ENCODE measurements around the gene SYNCRIP. TPM values are rescaled to one million over a fixed set of nuclear protein-coding genes. Genes with fewer than 3 reads are reported as not detected.
A peak's percentile ranks its signal among the peaks of the same experiment; 100 is the strongest.
"Not testable (repeated sequence)": the region's sequence is repeated elsewhere in the genome, so short reads cannot be mapped to it uniquely, and the experiment has no call there.

Gene SYNCRIP
- total RNA-seq, 4 donors from 2014 or later = 74.4 to 88.1 (median 80.7) TPM

GRCh38 chr6:85593438-85594196 is 49.1 kb downstream of the SYNCRIP start, which contains the start of gene SNX14:
Gene SNX14 (minus strand): TSS chr6:85593858. CDS start chr6:85593718, 140 bp downstream.
- 4% methylated on average over 47 of the region's 82 CpGs for WGBS
- H3K4me1 ChIP-seq = peaks cover 20 to 38% (median 28%) of the 10 kb centered on the region in 4 donors
- H3K36me3 ChIP-seq = no peaks in the 10 kb centered on the region
- intact Hi-C loops (cut with DNase I) = loop anchor here (2.0 kb wide), 2 partner anchors 49 to 85 kb away; partner anchors contain the start of gene SYNCRIP
- DNase-seq (ENCODE audit: extremely low spot score) = peak; percentile 96
- H3K4me3 ChIP-seq = peak within 1 kb of the TSS; percentile 76 to 81 (median 79)
- no peaks in the 10 kb centered on the region for H3K9me3 ChIP-seq
- H3K27me3 ChIP-seq = no peaks in the 10 kb centered on the region
- H3K27ac ChIP-seq (replicated peaks in 1 of 4) = peak within 1 kb of the TSS; percentile 89 to 96 (median 95)
- TF ChIP-seq EP300 (IDR thresholded peaks at IDR 0.05) (no peak), POLR2A (IDR thresholded peaks at IDR 0.05; ENCODE audit: low read depth) (peak; percentile 63), CTCF (IDR thresholded peaks at IDR 0.05) (peak in 1 of 3 experiments; percentile 14), POLR2AphosphoS5 (IDR thresholded peaks at IDR 0.05) (peak; percentile 92)

GRCh38 chr6:85592033-85592432 is 50.7 kb downstream of the SYNCRIP start:
- 100% methylated on average over 1 of the region's 1 CpG for WGBS
- Histone ChIP-seq H3K27ac (replicated peaks in 1 of 4) (no peak overlapping the region), H3K4me3 (peak overlapping the region in 3 of 4 donors; percentile 76 to 80 (median 78))

DNA sequence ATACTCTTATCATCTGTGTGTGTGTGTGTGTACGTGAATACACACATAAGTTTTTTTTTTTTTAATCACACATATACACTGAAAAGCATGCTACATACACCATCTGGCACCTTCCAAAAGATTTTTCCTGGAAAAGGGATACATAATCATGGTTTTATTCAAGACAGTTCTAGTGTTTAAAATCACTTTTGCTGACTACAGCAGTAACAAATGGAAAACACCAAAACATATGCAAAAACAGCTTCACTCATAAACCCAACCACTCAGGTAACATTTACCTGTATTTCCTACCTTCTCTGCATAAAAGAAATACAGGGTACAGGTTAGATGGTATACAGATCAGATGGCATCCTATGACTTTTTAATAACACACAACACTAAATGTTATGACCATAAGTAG is 51.5 kb downstream of the SYNCRIP start:
- 97% methylated on average over 1 of the region's 1 CpG for WGBS
- intact Hi-C loops (cut with DNase I) = no loop called here
- peaks cover 20 to 38% (median 28%) of the 10 kb centered on the region in 4 donors for H3K4me1 ChIP-seq
- H3K9me3 ChIP-seq = no peaks in the 10 kb centered on the region
- no peak for TF ChIP-seq CTCF (IDR thresholded peaks at IDR 0.05)
- TF ChIP-seq EP300 (IDR thresholded peaks at IDR 0.05) = no peak
- TF ChIP-seq POLR2A (IDR thresholded peaks at IDR 0.05; ENCODE audit: low read depth) = no peak
- no peak for TF ChIP-seq POLR2AphosphoS5 (IDR thresholded peaks at IDR 0.05)
- H3K4me3 ChIP-seq = no peak overlapping the region
- no peak overlapping the region for H3K27ac ChIP-seq (replicated peaks in 1 of 4)
- H3K27me3 ChIP-seq = no peaks in the 10 kb centered on the region
- DNase-seq (ENCODE audit: extremely low spot score) = no peak
- H3K36me3 ChIP-seq = peaks cover 0 to 4% (median 0%) of the 10 kb centered on the region in 4 donors

More at GRCh38 chr6:85592033-85592432, 50.7 kb downstream of the SYNCRIP start:
- H3K27me3 ChIP-seq = no peaks in the 10 kb centered on the region
- intact Hi-C loops (cut with DNase I) = loop anchor here (2.0 kb wide), 2 partner anchors 51 to 87 kb away; partner anchors contain the start of gene SYNCRIP
- peaks cover 0 to 4% (median 0%) of the 10 kb centered on the region in 4 donors for H3K36me3 ChIP-seq
- no peak for DNase-seq (ENCODE audit: extremely low spot score)
- H3K9me3 ChIP-seq = no peaks in the 10 kb centered on the region
- H3K4me1 ChIP-seq = peaks cover 20 to 38% (median 28%) of the 10 kb centered on the region in 4 donors
- no peak for TF ChIP-seq EP300 (IDR thresholded peaks at IDR 0.05)
- no peak for TF ChIP-seq POLR2A (IDR thresholded peaks at IDR 0.05; ENCODE audit: low read depth)
- TF ChIP-seq POLR2AphosphoS5 (IDR thresholded peaks at IDR 0.05) = no peak

GRCh38 chr6:85585741-85586140 is 56.9 kb downstream of the SYNCRIP start:
- TF ChIP-seq POLR2A (IDR thresholded peaks at IDR 0.05; ENCODE audit: low read depth) = no peak
- TF ChIP-seq CTCF (IDR thresholded peaks at IDR 0.05) = no peak
- TF ChIP-seq EP300 (IDR thresholded peaks at IDR 0.05) = no peak
- TF ChIP-seq POLR2AphosphoS5 (IDR thresholded peaks at IDR 0.05) = no peak
- 94% methylated on average over 3 of the region's 3 CpGs for WGBS
- Histone ChIP-seq H3K36me3 (peaks cover 0 to 4% (median 0%) of the 10 kb centered on the region in 4 donors), H3K27ac (replicated peaks in 1 of 4) (no peak overlapping the region), H3K9me3 (peaks cover 0 to 3% (median 0%) of the 10 kb centered on the region in 4 donors), H3K27me3 (no peaks in the 10 kb centered on the region), H3K4me3 (no peak overlapping the region), H3K4me1 (peaks cover 0 to 10% (median 4%) of the 10 kb centered on the region in 4 donors)
- intact Hi-C loops (cut with DNase I) = no loop called here
- no peak for DNase-seq (ENCODE audit: extremely low spot score)

DNA sequence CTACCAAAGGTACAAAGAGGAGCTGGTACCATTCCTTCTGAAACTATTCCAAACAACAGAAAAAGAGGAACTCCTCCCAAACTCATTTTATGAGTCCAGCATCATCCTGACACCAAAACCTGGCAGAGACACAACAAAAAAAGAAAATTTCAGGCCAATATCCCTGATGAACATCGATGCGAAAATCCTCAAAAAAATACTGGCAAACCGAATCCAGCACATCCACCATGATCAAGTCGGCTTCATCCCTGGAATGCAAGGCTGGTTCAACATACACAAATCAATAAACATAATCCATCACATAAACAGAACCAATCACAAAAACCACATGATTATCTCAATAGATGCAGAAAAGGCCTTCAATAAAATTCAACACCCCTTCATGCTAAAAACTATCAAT is 59.9 kb downstream of the SYNCRIP start:
- H3K36me3 ChIP-seq; H3K27ac ChIP-seq (replicated peaks in 1 of 4); intact Hi-C loops (cut with DNase I); H3K27me3 ChIP-seq; H3K9me3 ChIP-seq; DNase-seq (ENCODE audit: extremely low spot score); H3K4me3 ChIP-seq: not testable (repeated sequence)
- H3K4me1 ChIP-seq = peaks cover 10 to 25% (median 19%) of the 10 kb centered on the region in 4 donors
- WGBS = 96% methylated on average over 4 of the region's 4 CpGs
